Neutrophil (primary cell): Measurements from ENCODE around the gene GH1.

Experiments used
- H3K27ac ChIP-seq: fragments of 200-600 bp; sonication (generic); 2 replicates; pipeline ENCODE4 v1.5.1; 2016; ENCODE audit warnings: mild to moderate bottlenecking, moderate library complexity
- H3K27me3 ChIP-seq: fragments of 200-600 bp; sonication (generic); 2 replicates; pipeline ENCODE4 v1.6.0; 2016; ENCODE audit warnings: mild to moderate bottlenecking
- H3K36me3 ChIP-seq: fragments of 200-600 bp; sonication (generic); 2 replicates; pipeline ENCODE4 v1.5.1; 2017
- H3K4me1 ChIP-seq, 2 experiments: fragments of 200-600 bp in 1 of 2; sonication (generic) in 1 of 2; 1 replicate in 1 of 2; 2 replicates in 1 of 2; pipeline versions ENCODE4 v1.5.1 to v1.6.1; 2013 to 2016; ENCODE audit warnings: low read depth in 1 of 2, low read length in 1 of 2, mild to moderate bottlenecking in 1 of 2, moderate library complexity in 1 of 2; ENCODE audit not compliant: control insufficient read depth in 1 of 2, insufficient read depth in 1 of 2
- H3K4me3 ChIP-seq, 2 experiments: fragments of 200-600 bp in 1 of 2; sonication (generic) in 1 of 2; 1 replicate in 1 of 2; 2 replicates in 1 of 2; pipeline ENCODE4 v1.5.1; 2013 to 2016; ENCODE audit warnings: low read depth in 1 of 2, low read length in 1 of 2, mild to moderate bottlenecking in 1 of 2, moderate library complexity in 1 of 2
- H3K9me3 ChIP-seq: fragments of 200-600 bp; sonication (generic); 2 replicates; pipeline ENCODE4 v1.5.1; 2016
- TF ChIP-seq, protein P1 (sequence below): fragments of 200-600 bp; sonication (generic); IDR thresholded peaks from 2 replicates; pipeline ENCODE4 v1.5.1; 2016; ENCODE audit warnings: antibody characterized with exemption

The GH1 gene

DNA sequence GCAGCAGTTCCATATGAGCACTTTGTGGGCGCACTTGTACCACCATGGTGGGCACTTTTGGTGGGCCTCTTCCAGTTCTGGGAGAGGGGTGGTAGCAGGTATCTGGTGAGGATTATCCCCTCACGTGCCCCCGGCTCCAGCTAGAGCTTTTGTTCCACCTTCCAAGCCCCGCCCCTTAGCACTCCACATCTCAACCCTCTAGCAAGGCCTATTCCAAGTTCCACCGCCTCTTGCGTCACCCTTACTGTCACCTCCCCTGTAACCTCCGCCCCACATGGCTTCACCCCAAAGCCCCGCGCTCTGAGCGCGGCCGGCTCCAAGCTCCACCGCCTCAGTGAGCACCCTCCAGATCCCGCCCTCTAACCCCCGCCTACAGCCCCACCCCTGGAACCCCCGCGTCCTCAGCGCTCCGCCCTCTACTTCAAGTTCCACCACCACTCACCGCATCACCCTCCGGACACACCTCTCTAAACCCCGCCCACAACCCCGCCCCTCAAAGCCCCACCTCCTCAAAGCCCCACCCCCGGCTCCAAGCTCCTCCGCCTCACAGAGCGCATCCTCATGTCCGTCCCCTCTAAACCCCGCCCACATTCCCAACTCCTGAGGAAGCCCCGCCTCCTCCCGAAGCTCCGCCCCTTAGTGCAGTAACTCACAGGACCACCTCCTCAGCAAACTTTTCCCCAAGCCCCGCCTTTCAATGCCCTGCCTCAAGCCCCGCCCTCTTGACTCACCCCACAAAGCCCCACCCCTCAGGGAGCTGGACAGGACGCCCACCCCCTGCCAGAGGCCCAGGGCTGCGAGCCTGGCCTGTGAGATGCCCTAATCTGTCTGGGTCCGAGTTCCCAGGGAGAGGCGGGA is 42.9 kb upstream of the GH1 start:
- no peaks in the 10 kb centered on the region for H3K9me3 ChIP-seq
- no peaks in the 10 kb centered on the region for H3K36me3 ChIP-seq
- no peak overlapping the region for H3K27ac ChIP-seq
- H3K27me3 ChIP-seq, result peaks cover 4% of the 10 kb centered on the region
- H3K4me1 ChIP-seq, result peaks cover 9% of the 10 kb centered on the region in 2 experiments
- TF ChIP-seq, protein P1, sequence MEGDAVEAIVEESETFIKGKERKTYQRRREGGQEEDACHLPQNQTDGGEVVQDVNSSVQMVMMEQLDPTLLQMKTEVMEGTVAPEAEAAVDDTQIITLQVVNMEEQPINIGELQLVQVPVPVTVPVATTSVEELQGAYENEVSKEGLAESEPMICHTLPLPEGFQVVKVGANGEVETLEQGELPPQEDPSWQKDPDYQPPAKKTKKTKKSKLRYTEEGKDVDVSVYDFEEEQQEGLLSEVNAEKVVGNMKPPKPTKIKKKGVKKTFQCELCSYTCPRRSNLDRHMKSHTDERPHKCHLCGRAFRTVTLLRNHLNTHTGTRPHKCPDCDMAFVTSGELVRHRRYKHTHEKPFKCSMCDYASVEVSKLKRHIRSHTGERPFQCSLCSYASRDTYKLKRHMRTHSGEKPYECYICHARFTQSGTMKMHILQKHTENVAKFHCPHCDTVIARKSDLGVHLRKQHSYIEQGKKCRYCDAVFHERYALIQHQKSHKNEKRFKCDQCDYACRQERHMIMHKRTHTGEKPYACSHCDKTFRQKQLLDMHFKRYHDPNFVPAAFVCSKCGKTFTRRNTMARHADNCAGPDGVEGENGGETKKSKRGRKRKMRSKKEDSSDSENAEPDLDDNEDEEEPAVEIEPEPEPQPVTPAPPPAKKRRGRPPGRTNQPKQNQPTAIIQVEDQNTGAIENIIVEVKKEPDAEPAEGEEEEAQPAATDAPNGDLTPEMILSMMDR, result no peak
- peak overlapping the region in 1 of 2 experiments; percentile 7 for H3K4me3 ChIP-seq

DNA sequence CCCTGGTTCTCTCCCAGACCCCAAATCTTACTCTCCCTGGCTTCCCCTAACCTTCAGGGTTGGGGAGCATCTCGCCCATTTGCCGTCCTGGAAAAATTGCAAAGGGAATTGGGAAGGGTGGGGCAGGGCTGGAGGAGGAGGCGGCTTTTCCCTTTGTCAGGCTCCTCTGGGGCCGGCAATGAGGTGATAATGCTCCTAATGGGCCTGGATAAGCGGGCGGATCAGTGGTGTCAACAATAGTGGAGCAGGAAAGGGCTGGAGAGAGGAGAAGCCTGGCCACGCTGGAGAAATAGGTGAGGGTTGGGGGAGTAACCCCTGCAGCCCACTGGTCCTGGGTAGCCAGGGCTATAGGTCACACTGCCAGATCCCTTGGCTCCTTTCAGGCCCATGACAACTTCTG is 41.8 kb upstream of the GH1 start:
- Histone ChIP-seq H3K27ac (no peak overlapping the region), H3K4me3 (no peak overlapping the region), H3K27me3 (peaks cover 4% of the 10 kb centered on the region), H3K4me1 (peaks cover 9% of the 10 kb centered on the region in 2 experiments), H3K36me3 (no peaks in the 10 kb centered on the region), H3K9me3 (no peaks in the 10 kb centered on the region)
- TF ChIP-seq, protein P1, result no peak

DNA sequence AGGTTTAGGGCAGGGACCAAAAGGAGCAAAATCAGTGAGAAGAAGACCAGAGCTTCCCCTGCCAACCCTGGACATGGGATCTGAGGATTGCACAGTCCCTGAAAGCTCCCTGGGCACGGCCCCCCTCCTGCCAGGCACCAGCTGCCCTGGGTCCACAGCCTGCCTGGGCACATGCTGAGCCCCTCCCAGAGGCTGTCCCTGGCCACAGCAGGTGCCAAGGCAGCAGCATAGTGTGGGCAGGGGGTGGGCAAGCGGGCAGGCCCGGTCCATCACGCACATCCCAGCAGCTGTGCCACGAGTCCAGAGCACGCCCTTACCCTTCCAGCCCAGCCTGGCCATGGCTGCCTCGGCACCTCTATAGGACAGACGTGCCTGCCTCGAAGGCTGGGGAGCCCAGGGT is 41.4 kb upstream of the GH1 start:
- Histone ChIP-seq H3K4me1 (peaks cover 9% of the 10 kb centered on the region in 2 experiments), H3K27ac (no peak overlapping the region), H3K27me3 (peaks cover 4% of the 10 kb centered on the region), H3K4me3 (no peak overlapping the region), H3K9me3 (no peaks in the 10 kb centered on the region), H3K36me3 (no peaks in the 10 kb centered on the region)
- TF ChIP-seq, protein P1, result no peak

DNA sequence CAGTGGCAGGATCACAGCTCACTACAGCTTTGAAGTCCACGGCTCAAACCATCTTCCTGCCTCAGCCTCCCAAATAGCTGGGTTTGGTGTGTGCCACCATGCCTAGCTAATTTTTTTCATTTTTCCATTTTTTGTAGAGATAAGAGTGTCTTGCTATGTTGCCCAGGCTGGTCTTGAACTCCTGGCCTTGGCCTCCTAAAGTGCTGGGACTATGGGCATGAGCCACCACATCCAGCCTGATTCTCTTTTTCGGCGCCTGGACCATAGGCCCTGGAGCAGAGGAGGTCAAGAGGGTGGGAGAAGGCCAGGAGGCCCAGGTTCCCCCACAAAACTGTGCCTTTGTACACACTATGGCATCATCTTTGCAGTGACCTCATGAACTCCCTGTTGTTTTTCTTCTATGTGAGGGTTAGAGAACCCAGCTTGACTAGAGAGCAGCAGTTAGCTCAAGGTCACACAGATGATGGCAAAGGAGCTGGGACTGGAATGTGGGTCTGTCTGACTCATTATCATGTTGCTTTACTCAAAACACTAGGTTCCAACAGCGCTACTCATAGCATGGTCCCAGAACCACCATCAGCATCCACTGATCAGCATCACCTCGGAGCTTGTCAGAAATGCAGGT is 37.8 kb upstream of the GH1 start:
- Histone ChIP-seq H3K9me3 (no peaks in the 10 kb centered on the region), H3K4me1 (peaks cover 6 to 8% of the 10 kb centered on the region in 2 experiments), H3K27ac (no peak overlapping the region), H3K4me3 (no peak overlapping the region), H3K36me3 (no peaks in the 10 kb centered on the region), H3K27me3 (peaks cover 4% of the 10 kb centered on the region)
- TF ChIP-seq, protein P1, result no peak

DNA sequence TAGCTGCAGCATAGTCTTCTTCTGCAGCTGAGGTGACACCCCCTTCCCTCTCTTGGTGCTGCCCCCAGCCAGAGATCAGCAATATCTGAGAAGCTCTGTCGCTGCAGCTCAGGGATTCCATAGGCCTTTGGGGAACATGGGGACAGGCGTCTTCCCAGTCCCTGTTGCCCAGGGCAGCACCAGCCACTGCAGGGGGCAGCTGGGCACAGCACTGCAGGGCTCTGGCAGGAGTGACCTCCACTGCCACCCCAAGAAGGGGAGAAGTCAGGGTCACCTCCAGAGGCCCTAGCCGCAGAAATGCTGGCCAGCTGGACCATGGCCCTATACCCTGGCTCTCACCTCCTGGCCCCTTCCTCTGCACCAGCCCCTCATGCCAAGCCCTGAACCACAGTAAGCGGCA is 37.2 kb upstream of the GH1 start:
- H3K27ac ChIP-seq, result no peak overlapping the region
- H3K36me3 ChIP-seq, result no peaks in the 10 kb centered on the region
- TF ChIP-seq, protein P1, result no peak

More for the DNA sequence above, 37.2 kb upstream of the GH1 start:
- Histone ChIP-seq H3K4me3 (no peak overlapping the region), H3K27me3 (no peaks in the 10 kb centered on the region), H3K4me1 (peaks cover 0 to 2% of the 10 kb centered on the region in 2 experiments), H3K9me3 (no peaks in the 10 kb centered on the region)
